Activated CD4-positive, alpha-beta memory T cell treated with anti-CD3 and anti-CD28 coated beads, Interleukin-2, amount 10 ng/mL, durations not matched to agents 7 days and 5 days (primary cell): ENCODE data around the gene NCEH1. TPM values are rescaled to one million over a fixed set of nuclear protein-coding genes. Genes with fewer than 3 reads are reported as not detected.
A peak's percentile ranks its signal among the peaks of the same experiment; 100 is the strongest.
"Not testable (repeated sequence)": the region's sequence is repeated elsewhere in the genome, so short reads cannot be mapped to it uniquely, and the experiment has no call there.

Experiments used
- CTCF ChIA-PET: fragments of 350-600 bp; sonication (Branson Sonifier 250); formaldehyde crosslinking; loops from one replicate; lab custom pipeline; 2021; ENCODE audit warnings: antibody characterized with exemption, inconsistent platforms; lab: Charles Lee
- POLR2A ChIA-PET: fragments of 350-600 bp; sonication (Branson Sonifier 250); formaldehyde crosslinking; loops from one replicate; lab custom pipeline; 2021; ENCODE audit warnings: antibody characterized with exemption; lab: Charles Lee
- DNase-seq: peaks from one replicate; pipeline ENCODE4 v3.0.0-alpha.2; 2020
- H3K27ac Mint-ChIP-seq: one replicate; pipeline ENCODE4 v1.8.0; 2021; ENCODE audit warnings: mild to moderate bottlenecking, mixed read lengths
- H3K27me3 Mint-ChIP-seq: one replicate; pipeline ENCODE4 v1.8.0; 2021; ENCODE audit warnings: mixed read lengths
- H3K36me3 Mint-ChIP-seq: one replicate; pipeline ENCODE4 v1.8.0; 2021; ENCODE audit warnings: low read depth, mixed read lengths
- H3K4me1 Mint-ChIP-seq: one replicate; pipeline ENCODE4 v1.8.0; 2021; ENCODE audit warnings: mixed read lengths
- H3K4me3 Mint-ChIP-seq: one replicate; pipeline ENCODE4 v1.8.0; 2021; ENCODE audit warnings: mild to moderate bottlenecking, mixed read lengths
- H3K9me3 Mint-ChIP-seq: one replicate; pipeline ENCODE4 v1.8.0; 2021; ENCODE audit warnings: mixed read lengths
- total RNA-seq, 2 experiments: library from RNA; stranded (reverse); gene quantifications; one replicate each; pipeline ENCODE4 v1.2.3, GENCODE V29; 2021

NCEH1 gene
- 1 to 10 TPM; 7.2 to 9.6 TPM for total RNA-seq

- H3K9me3 Mint-ChIP-seq: no peaks in the 10 kb centered on the region
- CTCF ChIA-PET: interaction anchor here (0.9 to 3.3 kb wide), 13 partner anchors 9 to 188 kb away, joined by 3 to 48 read pairs (median 6); partner anchors contain the start of genes ECT2 and TNFSF10
- H3K4me1 Mint-ChIP-seq: peaks cover 28% of the 10 kb centered on the region
- POLR2A ChIA-PET: interaction anchor here (0.9 to 1.8 kb wide), 4 partner anchors 9 to 39 kb away, joined by 3 to 11 read pairs (median 4); partner anchors contain the start of gene ECT2
- peak within 1 kb of the TSS; percentile 66 for H3K27ac Mint-ChIP-seq
- peak; percentile 83 for DNase-seq
- peaks cover 4% of the 10 kb centered on the region for H3K27me3 Mint-ChIP-seq
- peak within 1 kb of the TSS; percentile 95 for H3K4me3 Mint-ChIP-seq
- H3K36me3 Mint-ChIP-seq: no peaks in the 10 kb centered on the region
Measured at GRCh38 chr3:172710664-172711453, at the start of gene NCEH1. NCEH1 (minus strand) TSS chr3:172711067; CDS start chr3:172710984, 83 bp downstream.

GRCh38 chr3:172760416-172760815 lies 49.5 kb upstream of the NCEH1 start:
- Mint-ChIP-seq H3K36me3 (peaks cover 81% of the 10 kb centered on the region), H3K4me1 (peaks cover 15% of the 10 kb centered on the region), H3K27ac (peak overlapping the region; percentile 29)
- H3K27me3 Mint-ChIP-seq, H3K9me3 Mint-ChIP-seq, H3K4me3 Mint-ChIP-seq, CTCF ChIA-PET, DNase-seq: not testable (repeated sequence)
- POLR2A ChIA-PET: interaction anchor here (1.5 kb wide), 1 partner anchor 39 kb away, joined by 3 read pairs; no protein-coding TSS in a partner anchor

GRCh38 chr3:172753125-172753524 lies 42.3 kb upstream of the NCEH1 start:
- no peaks in the 10 kb centered on the region for H3K27me3 Mint-ChIP-seq
- H3K9me3 Mint-ChIP-seq: no peaks in the 10 kb centered on the region
- ChIA-PET POLR2A (interaction anchor here (0.6 to 2.3 kb wide), 4 partner anchors 9 to 158 kb away, joined by 3 to 10 read pairs (median 4); no protein-coding TSS in a partner anchor), CTCF (interaction anchor here (0.6 to 2.1 kb wide), 5 partner anchors 42 to 412 kb away, joined by 3 to 14 read pairs (median 5); partner anchors contain the start of gene NCEH1)
- H3K4me1 Mint-ChIP-seq: peaks cover 51% of the 10 kb centered on the region
- peaks cover 62% of the 10 kb centered on the region for H3K36me3 Mint-ChIP-seq
- DNase-seq: no peak
- H3K27ac Mint-ChIP-seq: peak overlapping the region; percentile 94
- H3K4me3 Mint-ChIP-seq: peak overlapping the region; percentile 94

- DNase-seq: no peak
- peak overlapping the region; percentile 94 for H3K27ac Mint-ChIP-seq
- no peaks in the 10 kb centered on the region for H3K9me3 Mint-ChIP-seq
- H3K4me3 Mint-ChIP-seq: peak overlapping the region; percentile 94
- H3K27me3 Mint-ChIP-seq: no peaks in the 10 kb centered on the region
- ChIA-PET CTCF (interaction anchor here (0.6 to 2.1 kb wide), 5 partner anchors 42 to 411 kb away, joined by 3 to 14 read pairs (median 5); partner anchors contain the start of gene NCEH1), POLR2A (interaction anchor here (0.6 to 2.3 kb wide), 4 partner anchors 9 to 34 kb away, joined by 3 to 10 read pairs (median 4); no protein-coding TSS in a partner anchor)
- H3K36me3 Mint-ChIP-seq: peaks cover 57% of the 10 kb centered on the region
- peaks cover 48% of the 10 kb centered on the region for H3K4me1 Mint-ChIP-seq
Measured at GRCh38 chr3:172752651-172753050, 41.8 kb upstream of the NCEH1 start.

- Mint-ChIP-seq H3K4me1 (peaks cover 44% of the 10 kb centered on the region), H3K36me3 (peaks cover 46% of the 10 kb centered on the region), H3K27ac (peak overlapping the region; percentile 94), H3K27me3 (peaks cover 2% of the 10 kb centered on the region), H3K9me3 (no peaks in the 10 kb centered on the region), H3K4me3 (peak overlapping the region; percentile 94)
- peak; percentile 40 for DNase-seq
- ChIA-PET CTCF (interaction anchor here (0.7 to 3.3 kb wide), 14 partner anchors 11 to 711 kb away, joined by 3 to 29 read pairs (median 4); partner anchors contain the start of gene NCEH1), POLR2A (interaction anchor here (0.6 to 2.3 kb wide), 13 partner anchors 12 to 716 kb away, joined by 3 to 11 read pairs (median 3); partner anchors contain the start of gene NCEH1)
Measured at GRCh38 chr3:172751175-172751704, 40.4 kb upstream of the NCEH1 start.

GRCh38 chr3:172750368-172751174 lies 39.7 kb upstream of the NCEH1 start, which contains the start of gene ECT2:
ECT2 (plus strand) TSS chr3:172750726; CDS start chr3:172754531, 3,805 bp downstream.
- Mint-ChIP-seq H3K27me3 (peaks cover 8% of the 10 kb centered on the region), H3K4me3 (peak within 1 kb of the TSS; percentile 94), H3K36me3 (peaks cover 39% of the 10 kb centered on the region), H3K9me3 (no peaks in the 10 kb centered on the region), H3K27ac (peak within 1 kb of the TSS; percentile 94), H3K4me1 (peaks cover 41% of the 10 kb centered on the region)
- ChIA-PET CTCF (interaction anchor here (0.6 to 3.3 kb wide), 19 partner anchors 9 to 944 kb away, joined by 3 to 29 read pairs (median 3); partner anchors contain the start of gene NCEH1), POLR2A (interaction anchor here (0.6 to 1.9 kb wide), 24 partner anchors 13 to 1496 kb away, joined by 3 to 11 read pairs (median 3); partner anchors contain the start of gene NCEH1)
- DNase-seq: peak; percentile 99

- H3K27me3 Mint-ChIP-seq: peaks cover 12% of the 10 kb centered on the region
- peaks cover 34% of the 10 kb centered on the region for H3K36me3 Mint-ChIP-seq
- no peak for DNase-seq
- H3K9me3 Mint-ChIP-seq: no peaks in the 10 kb centered on the region
- peak overlapping the region; percentile 94 for H3K27ac Mint-ChIP-seq
- H3K4me3 Mint-ChIP-seq: peak overlapping the region; percentile 94
- CTCF ChIA-PET: interaction anchor here (0.6 to 3.3 kb wide), 20 partner anchors 9 to 943 kb away, joined by 3 to 29 read pairs (median 4); partner anchors contain the start of gene NCEH1
- peaks cover 36% of the 10 kb centered on the region for H3K4me1 Mint-ChIP-seq
- POLR2A ChIA-PET: interaction anchor here (0.6 to 1.9 kb wide), 19 partner anchors 13 to 1495 kb away, joined by 3 to 11 read pairs (median 3); partner anchors contain the start of gene NCEH1
Measured at GRCh38 chr3:172750069-172750367, 39.2 kb upstream of the NCEH1 start.

- Mint-ChIP-seq H3K4me3 (no peak overlapping the region), H3K27ac (no peak overlapping the region), H3K4me1 (peaks cover 32% of the 10 kb centered on the region), H3K9me3 (no peaks in the 10 kb centered on the region), H3K27me3 (peaks cover 12% of the 10 kb centered on the region), H3K36me3 (peaks cover 30% of the 10 kb centered on the region)
- no peak for DNase-seq
- POLR2A ChIA-PET: interaction anchor here (1.0 to 1.9 kb wide), 9 partner anchors 12 to 187 kb away, joined by 3 to 11 read pairs (median 5); partner anchors contain the start of gene NCEH1
- CTCF ChIA-PET: interaction anchor here (0.7 to 3.3 kb wide), 13 partner anchors 8 to 943 kb away, joined by 3 to 29 read pairs (median 4); partner anchors contain the start of gene NCEH1
Measured at GRCh38 chr3:172749230-172749965, 38.5 kb upstream of the NCEH1 start.

- H3K9me3 Mint-ChIP-seq: no peaks in the 10 kb centered on the region
- H3K4me3 Mint-ChIP-seq: no peak overlapping the region
- ChIA-PET CTCF (no interaction called here), POLR2A (no interaction called here)
- H3K27ac Mint-ChIP-seq: no peak overlapping the region
- peaks cover 10% of the 10 kb centered on the region for H3K4me1 Mint-ChIP-seq
- peaks cover 7% of the 10 kb centered on the region for H3K36me3 Mint-ChIP-seq
- DNase-seq: no peak
- H3K27me3 Mint-ChIP-seq: peaks cover 14% of the 10 kb centered on the region
Measured at GRCh38 chr3:172746475-172746874, 35.6 kb upstream of the NCEH1 start.

- no peaks in the 10 kb centered on the region for H3K36me3 Mint-ChIP-seq
- CTCF ChIA-PET: no interaction called here
- DNase-seq: no peak
Measured at GRCh38 chr3:172739462-172739861, 28.6 kb upstream of the NCEH1 start.

GRCh38 chr3:172735014-172735413 lies 24.1 kb upstream of the NCEH1 start:
- Mint-ChIP-seq H3K27me3 (peaks cover 15% of the 10 kb centered on the region), H3K4me3 (no peak overlapping the region), H3K27ac (no peak overlapping the region), H3K4me1 (no peaks in the 10 kb centered on the region), H3K36me3 (no peaks in the 10 kb centered on the region), H3K9me3 (no peaks in the 10 kb centered on the region)
- ChIA-PET POLR2A (no interaction called here), CTCF (no interaction called here)
- DNase-seq: no peak

More at GRCh38 chr3:172739462-172739861, 28.6 kb upstream of the NCEH1 start:
- H3K27me3 Mint-ChIP-seq: peaks cover 12% of the 10 kb centered on the region
- H3K4me1 Mint-ChIP-seq: no peaks in the 10 kb centered on the region
- H3K27ac Mint-ChIP-seq: no peak overlapping the region
- POLR2A ChIA-PET: interaction anchor here (1.4 kb wide), 1 partner anchor 54 kb away, joined by 3 read pairs; no protein-coding TSS in a partner anchor
- H3K9me3 Mint-ChIP-seq: no peaks in the 10 kb centered on the region
- H3K4me3 Mint-ChIP-seq: no peak overlapping the region
